NCI-H226 (cell line): ENCODE data around the gene XAB2.

Source experiments
- DNase-seq: peaks from one replicate; pipeline ENCODE4 v3.0.0-alpha.2; 2015

XAB2 gene

GRCh38 chr19:7575434-7576040 lies 53.8 kb downstream of the XAB2 start:
- peak; percentile 24 for DNase-seq

- DNase-seq = no peak
These were observed 58.6 kb downstream of the XAB2 start for GRCh38 chr19:7570761-7571160.
